Natural killer cell treated with Interleukin-12 subunit alpha and Interleukin-12 subunit beta and Interleukin-15 and Interleukin-18, amount 100 ng/mL, for 72 hours (primary cell): ENCODE data around the gene BAIAP2. TPM values are rescaled to one million over a fixed set of nuclear protein-coding genes. Genes with fewer than 3 reads are reported as not detected.

ENCODE experiments used
- ATAC-seq, 2 donors: fragments of 150-1000 bp; cut with Tn5 transposase in 1 of 2; sonication (Bioruptor Pico), chemical (Tn5 transposase) in 1 of 2; 2 replicates each; pipeline ENCODE4 v1.10.0; 2021
- DNase-seq: peaks from one replicate; pipeline ENCODE4 v3.0.0; 2022; ENCODE audit warnings: low spot score
- H3K27ac Mint-ChIP-seq, 2 donors: 1 replicate in 1 of 2; 2 replicates in 1 of 2; pipeline ENCODE4 v1.8.0; 2022; ENCODE audit warnings: mixed read lengths in 2 of 2, mild to moderate bottlenecking in 1 of 2, moderate library complexity in 1 of 2
- H3K27me3 Mint-ChIP-seq, 2 donors: 1 replicate in 1 of 2; 2 replicates in 1 of 2; pipeline ENCODE4 v1.8.0; 2022; ENCODE audit warnings: mixed read lengths in 2 of 2
- H3K36me3 Mint-ChIP-seq: one replicate; pipeline ENCODE4 v1.8.0; 2022; ENCODE audit warnings: mixed read lengths
- H3K4me1 Mint-ChIP-seq, 2 donors: 1 replicate in 1 of 2; 2 replicates in 1 of 2; pipeline ENCODE4 v1.8.0; 2022; ENCODE audit warnings: low read depth in 2 of 2, mixed read lengths in 2 of 2, mild to moderate bottlenecking in 1 of 2
- H3K4me3 Mint-ChIP-seq: one replicate; pipeline ENCODE4 v1.8.0; 2022; ENCODE audit warnings: mixed read lengths
- H3K9me3 Mint-ChIP-seq: 2 replicates; pipeline ENCODE4 v1.8.0; 2022; ENCODE audit warnings: mixed read lengths
- total RNA-seq, 2 donors: library from RNA; stranded (reverse); gene quantifications; one replicate each; pipeline ENCODE4 v1.2.3, GENCODE V29; 2022

BAIAP2 gene
- total RNA-seq, 2 donors from 2014 or later, result 7.3 to 9.6 TPM

- DNase-seq, result no peak
- Mint-ChIP-seq H3K9me3 (no peaks in the 10 kb centered on the region), H3K27ac (no peak overlapping the region), H3K27me3 (no peaks in the 10 kb centered on the region), H3K4me3 (no peak overlapping the region), H3K36me3 (no peaks in the 10 kb centered on the region), H3K4me1 (no peaks in the 10 kb centered on the region)
- no peak for ATAC-seq
Measured at GRCh38 chr17:81126281-81127132, 91.6 kb downstream of the BAIAP2 start.

DNA sequence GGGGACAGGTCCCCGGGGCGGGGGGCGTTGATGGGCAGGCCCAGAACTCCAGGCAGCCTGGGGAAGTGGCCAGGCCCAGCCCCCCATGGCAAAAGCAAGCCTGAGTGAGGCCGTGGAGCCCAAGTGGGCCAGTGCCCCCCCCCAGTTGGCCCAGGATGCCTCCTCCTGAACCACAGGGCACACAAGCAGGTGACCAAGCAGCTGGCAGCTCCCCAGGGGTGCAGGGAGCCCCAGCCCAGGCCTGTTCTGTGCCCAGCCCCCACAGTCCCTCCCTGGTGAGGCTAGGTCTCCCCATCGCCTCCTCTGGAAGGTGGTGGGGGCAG, 92.1 kb downstream of the BAIAP2 start:
- ATAC-seq (no peak), DNase-seq (no peak)
- no peak overlapping the region for H3K4me3 Mint-ChIP-seq
- no peak overlapping the region for H3K27ac Mint-ChIP-seq
- no peaks in the 10 kb centered on the region for H3K27me3 Mint-ChIP-seq
- no peaks in the 10 kb centered on the region for H3K36me3 Mint-ChIP-seq
- H3K4me1 Mint-ChIP-seq, result no peaks in the 10 kb centered on the region
- no peaks in the 10 kb centered on the region for H3K9me3 Mint-ChIP-seq

DNA sequence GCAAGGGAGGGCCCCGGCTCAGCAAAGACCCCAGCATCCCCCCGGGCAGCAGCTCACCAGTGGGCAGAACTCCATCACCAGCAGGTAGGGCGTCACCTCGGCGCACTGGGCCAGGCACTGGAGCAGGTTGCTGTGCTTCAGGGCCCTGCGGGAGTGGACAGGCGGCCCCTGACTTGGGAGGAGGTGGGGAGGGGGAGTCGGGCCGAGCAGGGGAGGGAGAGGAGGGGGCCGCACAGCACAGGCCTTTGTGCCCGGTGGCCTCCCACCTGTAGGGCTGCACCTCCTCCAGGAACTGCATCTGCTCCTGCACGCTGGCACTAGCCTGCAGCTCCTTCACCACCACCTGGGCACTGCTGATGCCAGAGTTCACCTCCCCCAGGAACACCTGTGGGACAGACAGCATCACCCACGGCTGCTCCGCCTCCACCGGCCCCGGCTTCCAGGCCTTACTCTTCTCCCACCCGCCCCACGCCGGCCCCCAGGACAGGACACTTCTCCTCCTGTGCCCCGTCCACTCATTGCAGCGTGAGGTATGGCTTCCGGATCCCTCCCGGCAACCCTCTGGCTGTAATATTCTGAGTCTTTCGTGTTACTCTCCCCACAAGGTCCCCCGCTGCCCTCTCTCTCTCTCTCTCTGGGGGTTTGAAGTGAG, 92.7 kb downstream of the BAIAP2 start:
- no peak for ATAC-seq
- no peaks in the 10 kb centered on the region for H3K9me3 Mint-ChIP-seq
- no peaks in the 10 kb centered on the region for H3K4me1 Mint-ChIP-seq
- no peak overlapping the region for H3K4me3 Mint-ChIP-seq
- H3K27me3 Mint-ChIP-seq, result no peaks in the 10 kb centered on the region
- no peak overlapping the region for H3K27ac Mint-ChIP-seq
- DNase-seq, result no peak
- no peaks in the 10 kb centered on the region for H3K36me3 Mint-ChIP-seq

DNA sequence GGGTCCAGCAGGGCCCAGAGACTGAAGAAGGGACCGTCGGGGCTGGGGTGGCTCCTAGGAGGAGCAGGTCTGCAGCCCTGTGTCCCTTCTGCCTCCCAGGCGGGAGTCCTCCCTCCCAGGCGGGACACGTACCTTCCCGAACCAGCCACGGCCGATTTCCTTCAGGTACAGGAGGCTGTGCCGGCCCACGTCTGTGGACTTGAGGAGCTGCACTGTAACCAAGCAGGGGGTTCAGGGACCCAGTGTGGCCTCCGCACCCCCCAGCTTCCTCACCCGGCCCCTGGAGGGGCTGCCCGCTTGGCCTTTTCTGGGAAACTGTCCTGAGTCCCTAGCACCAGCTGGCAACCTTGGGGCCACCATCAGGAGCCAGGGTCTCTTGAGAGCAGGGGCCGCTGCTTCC, 93.4 kb downstream of the BAIAP2 start:
- Mint-ChIP-seq H3K27ac (no peak overlapping the region), H3K4me1 (no peaks in the 10 kb centered on the region), H3K9me3 (no peaks in the 10 kb centered on the region), H3K27me3 (no peaks in the 10 kb centered on the region), H3K36me3 (no peaks in the 10 kb centered on the region), H3K4me3 (no peak overlapping the region)
- ATAC-seq (no peak), DNase-seq (no peak)

DNA sequence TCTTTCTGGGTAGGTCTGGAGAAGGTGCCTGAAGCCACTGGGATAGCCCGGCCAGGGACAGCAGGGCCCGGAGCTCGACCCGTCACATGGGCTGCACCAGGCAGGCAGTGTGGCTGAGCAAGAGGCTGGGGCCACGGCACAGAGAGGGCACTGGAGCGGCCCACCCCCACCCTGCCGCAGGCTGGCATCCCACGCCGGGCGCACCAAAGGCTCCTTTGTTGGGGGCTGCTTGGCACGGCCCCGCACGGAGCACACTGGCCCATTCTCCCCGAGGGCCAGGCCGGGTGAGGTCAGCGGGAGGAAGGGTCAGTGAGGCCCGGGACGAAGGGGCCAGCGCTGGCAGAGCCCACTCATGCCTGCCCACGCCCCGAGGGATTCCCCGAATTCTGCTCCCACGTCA, 93.8 kb downstream of the BAIAP2 start:
- H3K27ac Mint-ChIP-seq, result no peak overlapping the region
- no peaks in the 10 kb centered on the region for H3K36me3 Mint-ChIP-seq
- H3K4me3 Mint-ChIP-seq, result no peak overlapping the region
- DNase-seq (no peak), ATAC-seq (no peak)
- H3K9me3 Mint-ChIP-seq, result no peaks in the 10 kb centered on the region
- no peaks in the 10 kb centered on the region for H3K27me3 Mint-ChIP-seq
- H3K4me1 Mint-ChIP-seq, result no peaks in the 10 kb centered on the region

DNA sequence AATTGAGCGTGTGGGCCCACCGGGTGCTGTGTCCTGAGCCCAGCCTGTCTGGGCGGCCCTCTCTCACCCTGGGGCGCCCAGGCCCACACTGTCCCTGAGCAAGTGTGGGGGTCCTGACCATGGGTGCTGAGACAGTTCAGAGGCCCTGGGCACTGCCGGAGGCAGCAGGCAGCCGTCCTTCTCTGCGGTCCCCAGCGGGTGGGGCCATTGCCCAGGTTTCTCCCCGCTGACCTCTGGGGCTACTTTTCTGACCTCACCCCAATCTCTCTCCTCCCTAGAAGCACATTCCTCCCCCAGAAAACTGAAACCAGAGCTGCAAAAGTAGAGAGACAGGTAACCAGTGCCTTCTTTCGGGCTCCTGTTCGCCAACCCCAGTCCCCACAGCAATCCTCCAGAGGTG, 94.3 kb downstream of the BAIAP2 start:
- H3K4me1 Mint-ChIP-seq, result no peaks in the 10 kb centered on the region
- no peak for ATAC-seq
- no peaks in the 10 kb centered on the region for H3K9me3 Mint-ChIP-seq
- DNase-seq, result no peak
- H3K27ac Mint-ChIP-seq, result no peak overlapping the region
- H3K36me3 Mint-ChIP-seq, result no peaks in the 10 kb centered on the region
- H3K27me3 Mint-ChIP-seq, result no peaks in the 10 kb centered on the region
- no peak overlapping the region for H3K4me3 Mint-ChIP-seq

DNA sequence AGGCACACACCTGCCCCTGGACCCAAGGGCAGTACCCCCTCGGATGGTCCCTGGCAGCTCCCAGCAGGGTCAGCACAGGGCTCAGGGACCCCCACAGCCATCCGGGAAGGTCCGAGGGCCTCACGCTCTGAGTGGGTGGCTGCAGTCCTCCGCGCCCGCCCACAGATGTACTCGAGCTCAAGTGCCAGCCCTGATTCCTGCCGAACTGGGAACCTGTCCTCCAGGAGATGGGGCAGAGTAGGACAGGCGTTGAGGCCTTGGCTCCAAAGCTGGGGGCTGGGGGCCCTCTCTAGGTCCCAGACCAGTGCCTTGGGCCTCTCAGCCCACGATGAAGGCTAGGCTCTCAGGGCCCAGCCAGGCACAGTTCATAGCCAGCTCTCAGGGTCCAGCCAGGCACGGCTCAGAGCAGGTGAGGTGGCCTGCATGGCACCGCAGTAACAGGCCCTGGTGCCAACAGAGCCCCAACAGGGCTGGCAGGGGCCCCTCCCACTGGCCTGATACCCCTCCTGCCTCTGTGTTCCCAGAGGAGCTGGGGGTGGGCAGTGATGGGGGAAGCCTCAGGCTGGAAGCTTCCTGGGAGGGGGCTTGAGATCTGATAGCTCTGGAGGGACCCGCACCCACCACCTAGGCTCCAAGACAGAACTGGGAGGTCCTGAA, 94.9 kb downstream of the BAIAP2 start:
- Mint-ChIP-seq H3K4me1 (no peaks in the 10 kb centered on the region), H3K27ac (no peak overlapping the region), H3K27me3 (no peaks in the 10 kb centered on the region), H3K9me3 (no peaks in the 10 kb centered on the region), H3K36me3 (no peaks in the 10 kb centered on the region), H3K4me3 (no peak overlapping the region)
- DNase-seq, result no peak
- no peak for ATAC-seq

- DNase-seq (no peak), ATAC-seq (no peak)
- no peaks in the 10 kb centered on the region for H3K27me3 Mint-ChIP-seq
- no peak overlapping the region for H3K4me3 Mint-ChIP-seq
- no peaks in the 10 kb centered on the region for H3K36me3 Mint-ChIP-seq
- H3K9me3 Mint-ChIP-seq, result no peaks in the 10 kb centered on the region
- H3K27ac Mint-ChIP-seq, result no peak overlapping the region
- H3K4me1 Mint-ChIP-seq, result no peaks in the 10 kb centered on the region
Measured at GRCh38 chr17:81130385-81131361, 95.7 kb downstream of the BAIAP2 start.

- H3K4me1 Mint-ChIP-seq, result no peaks in the 10 kb centered on the region
- H3K27ac Mint-ChIP-seq, result no peak overlapping the region
- no peak for DNase-seq
- no peak overlapping the region for H3K4me3 Mint-ChIP-seq
- no peaks in the 10 kb centered on the region for H3K36me3 Mint-ChIP-seq
- H3K9me3 Mint-ChIP-seq, result no peaks in the 10 kb centered on the region
- no peaks in the 10 kb centered on the region for H3K27me3 Mint-ChIP-seq
- no peak for ATAC-seq
Measured at GRCh38 chr17:81131486-81132196, 96.7 kb downstream of the BAIAP2 start.

DNA sequence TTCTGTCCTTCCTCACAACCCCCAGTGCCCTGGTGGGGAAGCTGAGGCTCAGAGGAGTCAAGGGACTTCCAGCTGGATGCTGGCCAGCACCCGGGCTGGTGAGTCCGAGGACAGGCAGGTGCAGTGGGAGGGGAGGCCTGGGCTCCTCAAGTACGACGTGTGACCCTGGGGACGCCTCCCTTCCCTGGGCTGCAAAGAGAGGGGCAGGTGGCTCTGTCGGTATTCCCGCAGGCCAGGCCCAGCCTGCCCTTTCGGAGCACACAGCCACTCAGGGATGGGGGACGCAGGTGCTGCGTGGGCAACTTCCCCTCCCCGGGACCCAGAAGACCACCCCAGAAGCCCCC, 97.2 kb downstream of the BAIAP2 start:
- Mint-ChIP-seq H3K27ac (no peak overlapping the region), H3K9me3 (no peaks in the 10 kb centered on the region), H3K4me3 (no peak overlapping the region), H3K36me3 (no peaks in the 10 kb centered on the region), H3K27me3 (no peaks in the 10 kb centered on the region), H3K4me1 (no peaks in the 10 kb centered on the region)
- ATAC-seq (no peak), DNase-seq (no peak)

- Mint-ChIP-seq H3K9me3 (no peaks in the 10 kb centered on the region), H3K36me3 (no peaks in the 10 kb centered on the region), H3K27ac (no peak overlapping the region), H3K4me3 (no peak overlapping the region), H3K27me3 (no peaks in the 10 kb centered on the region), H3K4me1 (no peaks in the 10 kb centered on the region)
- DNase-seq, result no peak
- no peak for ATAC-seq
Measured at GRCh38 chr17:81132770-81133723, 98.1 kb downstream of the BAIAP2 start.

GRCh38 chr17:81134064-81134781, 99.3 kb downstream of the BAIAP2 start:
- Mint-ChIP-seq H3K27ac (no peak overlapping the region), H3K36me3 (no peaks in the 10 kb centered on the region), H3K4me1 (peaks cover 0 to 7% of the 10 kb centered on the region in 2 donors), H3K27me3 (no peaks in the 10 kb centered on the region), H3K9me3 (no peaks in the 10 kb centered on the region), H3K4me3 (no peak overlapping the region)
- ATAC-seq (no peak), DNase-seq (no peak)
